CD4-positive, alpha-beta T cell treated with Interleukin-1 beta for 1 hour (primary cell): Measurements from ENCODE around the gene PIK3R4.

Experiments
- DNase-seq, 2 donors: peaks; one replicate each; pipeline ENCODE4 v3.0.0-alpha.2; 2020 to 2022

The PIK3R4 gene

GRCh38 chr3:130739848-130740247, 6.8 kb downstream of the PIK3R4 start:
- no peak for DNase-seq

DNA sequence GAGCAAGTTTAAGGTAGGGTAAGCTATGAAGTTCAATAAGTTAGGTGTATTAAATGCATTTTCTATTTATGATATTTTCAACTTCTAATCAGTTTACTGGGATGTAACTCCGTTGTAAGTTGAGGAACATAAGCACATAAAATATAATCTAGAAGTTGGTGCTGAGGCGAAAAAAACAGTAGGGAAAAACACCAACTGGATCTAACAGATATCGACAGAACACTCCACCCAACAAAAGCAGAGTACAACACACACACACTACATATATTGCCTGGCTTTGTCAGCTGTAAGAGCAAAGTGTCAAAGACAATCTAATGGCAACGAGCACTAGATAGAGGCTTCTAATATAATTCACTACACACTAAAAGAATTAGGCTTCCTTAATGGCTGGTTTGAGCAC, 8.4 kb downstream of the PIK3R4 start:
- no peak for DNase-seq

DNA sequence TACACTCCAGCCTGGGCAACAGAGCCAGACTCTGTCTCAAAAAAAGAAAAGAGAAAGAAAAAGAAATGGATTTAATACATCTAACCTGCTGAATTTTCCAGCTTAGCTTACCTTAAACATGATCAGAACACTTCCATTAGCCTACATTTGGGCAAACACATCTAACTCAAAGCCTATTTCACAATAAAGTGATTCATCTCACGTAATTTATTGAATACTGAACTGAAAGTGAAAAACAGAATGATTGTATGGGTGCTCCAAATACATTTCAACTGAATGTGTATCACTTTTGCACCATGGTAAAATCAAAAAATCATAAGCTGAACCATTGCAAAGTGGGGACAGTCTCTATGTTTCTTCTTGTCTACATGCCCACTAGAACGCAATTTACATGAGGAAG, 9.0 kb downstream of the PIK3R4 start:
- DNase-seq, result no peak

GRCh38 chr3:130733236-130733875, 13.3 kb downstream of the PIK3R4 start:
- DNase-seq, result no peak

- no peak for DNase-seq
These were observed 14.1 kb downstream of the PIK3R4 start for GRCh38 chr3:130732501-130732900.

DNA sequence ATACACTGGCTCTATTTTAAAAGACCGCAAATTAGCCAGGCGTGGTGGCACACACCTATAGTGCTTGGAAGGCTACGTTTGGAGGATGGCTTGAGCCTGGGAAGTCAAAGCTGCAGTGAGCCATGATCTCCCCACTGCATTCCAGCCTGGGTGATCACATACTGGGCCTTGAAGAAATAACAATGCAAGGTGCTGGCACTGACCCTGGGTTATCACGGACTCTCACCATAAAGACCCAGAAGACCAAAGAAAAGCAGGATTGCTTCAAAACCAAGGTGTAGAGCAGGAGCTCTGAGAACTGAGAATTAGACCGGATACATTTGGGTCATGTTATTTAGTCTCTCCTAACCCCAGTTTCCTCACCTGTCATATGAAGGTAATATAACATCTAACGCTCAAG, 14.8 kb downstream of the PIK3R4 start:
- no peak for DNase-seq

DNA sequence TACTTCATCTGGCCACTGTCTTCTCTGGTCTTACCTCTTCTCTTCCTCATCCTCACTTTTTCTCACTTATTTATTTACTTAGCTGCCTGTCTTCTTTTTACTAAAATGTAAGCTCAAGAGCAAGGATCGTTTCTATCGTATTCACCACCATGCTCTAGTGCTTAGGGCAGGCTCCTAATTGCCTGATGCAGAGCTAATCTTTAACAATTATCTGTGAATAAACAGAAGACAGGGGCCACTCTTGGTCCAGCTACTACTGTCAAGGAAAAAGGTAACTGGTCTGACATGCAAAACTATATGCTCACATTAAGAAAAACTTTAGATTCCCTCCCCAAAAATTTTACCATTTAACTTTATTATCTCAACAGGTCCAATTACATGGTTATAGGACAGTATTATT, 17.5 kb downstream of the PIK3R4 start:
- DNase-seq, result no peak

- DNase-seq, result no peak
These were observed 18.6 kb downstream of the PIK3R4 start for GRCh38 chr3:130728037-130728436.

DNA sequence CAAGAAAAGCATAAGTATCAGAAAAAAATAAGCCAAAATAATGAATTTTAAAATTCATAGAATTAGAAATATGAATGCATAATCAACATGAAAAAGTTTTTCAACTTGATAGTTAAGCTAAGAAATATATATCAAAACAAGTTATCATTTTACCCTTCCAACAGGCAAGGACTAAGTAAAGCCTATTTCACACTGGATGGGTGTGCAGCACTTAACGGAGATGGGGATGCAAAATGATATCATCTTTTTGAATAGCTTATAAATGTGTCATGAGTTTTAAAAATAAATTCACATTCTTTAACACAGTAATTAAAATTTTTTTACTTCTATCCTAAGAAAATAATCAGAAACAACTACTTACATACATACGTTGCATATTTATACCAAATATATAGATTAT, 20.9 kb downstream of the PIK3R4 start:
- DNase-seq, result no peak

GRCh38 chr3:130715616-130716015, 31.0 kb downstream of the PIK3R4 start:
- DNase-seq, result no peak

DNA sequence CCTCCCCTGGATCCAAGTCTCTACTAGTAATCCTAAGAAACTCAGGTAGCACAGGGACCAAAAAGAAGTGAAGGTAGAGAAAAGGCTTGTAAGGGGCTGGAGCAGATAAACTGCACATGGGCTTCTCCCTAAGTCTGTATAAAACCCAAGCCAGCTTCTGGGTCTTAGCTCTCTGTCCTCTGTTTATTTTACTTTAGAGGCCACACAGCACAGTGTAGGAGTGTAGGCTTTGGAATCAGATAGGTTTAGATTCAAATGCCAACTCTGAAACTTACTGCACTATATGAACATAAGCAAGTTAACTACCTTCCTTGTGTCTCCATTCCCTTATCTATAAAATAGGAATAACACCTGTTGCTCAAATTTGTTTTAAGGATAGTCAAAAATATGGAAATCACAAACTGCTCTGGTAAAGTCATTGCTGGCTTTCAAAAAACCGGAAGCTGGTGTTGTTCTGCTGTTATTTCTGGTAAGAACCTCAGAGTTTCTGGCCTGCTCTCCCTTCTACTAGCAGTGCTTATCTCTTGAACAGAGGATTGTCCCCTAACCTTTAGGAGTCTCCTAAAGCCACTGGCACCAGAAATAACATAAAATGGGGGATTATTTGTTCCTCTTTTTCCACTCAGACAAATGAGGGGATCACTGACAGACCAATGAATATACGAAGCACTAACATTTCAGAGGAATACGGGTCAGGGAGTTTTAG, 33.8 kb downstream of the PIK3R4 start:
- no peak for DNase-seq

GRCh38 chr3:130711565-130712324, 34.9 kb downstream of the PIK3R4 start:
- no peak for DNase-seq

GRCh38 chr3:130709671-130710070, 37.0 kb downstream of the PIK3R4 start:
- no peak for DNase-seq

- DNase-seq, result no peak
These were observed 38.6 kb downstream of the PIK3R4 start for GRCh38 chr3:130707902-130708601.

- no peak for DNase-seq
These were observed 41.1 kb downstream of the PIK3R4 start for GRCh38 chr3:130705501-130705900.

- DNase-seq, result no peak
These were observed 43.6 kb downstream of the PIK3R4 start for GRCh38 chr3:130702985-130703384.

DNA sequence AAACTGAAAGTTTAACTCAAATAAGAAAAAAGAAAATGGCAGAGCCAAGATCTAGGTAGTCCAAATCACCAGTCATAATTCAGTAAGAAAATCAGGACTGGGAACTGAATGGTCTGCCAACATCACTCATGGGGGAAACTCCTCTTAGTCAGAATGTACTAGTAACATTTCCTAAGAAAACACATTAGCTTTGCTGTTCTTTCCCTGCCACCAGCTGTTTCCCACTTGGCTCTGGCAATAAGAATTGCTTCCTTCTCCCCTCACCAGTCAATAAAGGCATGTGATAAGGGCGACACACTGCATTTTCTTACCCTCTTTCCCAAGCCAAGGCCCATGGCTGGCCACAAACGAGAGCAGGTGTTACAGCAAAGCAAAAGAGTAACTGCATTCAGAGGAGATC, 46.1 kb downstream of the PIK3R4 start:
- no peak for DNase-seq

DNA sequence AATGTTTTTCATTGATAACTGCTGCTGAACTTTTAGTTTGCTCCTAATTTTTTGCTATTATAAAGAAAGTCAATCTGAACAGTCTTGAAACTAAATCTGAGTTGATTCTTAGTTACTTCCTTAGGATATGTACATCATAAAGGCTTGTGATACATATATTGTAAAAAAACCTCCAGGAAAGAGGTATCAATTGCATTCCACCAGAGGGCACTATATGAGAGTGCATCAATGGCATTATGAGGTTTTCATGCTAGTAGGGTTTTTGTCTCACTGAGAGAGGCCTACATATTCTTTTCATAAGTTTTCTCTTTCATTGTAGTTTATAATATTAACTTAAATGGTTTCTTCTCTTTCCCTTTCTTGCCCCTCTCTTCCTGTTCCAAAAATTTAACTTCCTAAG, 46.9 kb downstream of the PIK3R4 start:
- peak in 1 of 2 donors; percentile 28 for DNase-seq

- no peak for DNase-seq
These were observed 53.3 kb downstream of the PIK3R4 start for GRCh38 chr3:130693314-130693713.

- DNase-seq, result no peak
These were observed 54.2 kb downstream of the PIK3R4 start for GRCh38 chr3:130692455-130692854.

DNA sequence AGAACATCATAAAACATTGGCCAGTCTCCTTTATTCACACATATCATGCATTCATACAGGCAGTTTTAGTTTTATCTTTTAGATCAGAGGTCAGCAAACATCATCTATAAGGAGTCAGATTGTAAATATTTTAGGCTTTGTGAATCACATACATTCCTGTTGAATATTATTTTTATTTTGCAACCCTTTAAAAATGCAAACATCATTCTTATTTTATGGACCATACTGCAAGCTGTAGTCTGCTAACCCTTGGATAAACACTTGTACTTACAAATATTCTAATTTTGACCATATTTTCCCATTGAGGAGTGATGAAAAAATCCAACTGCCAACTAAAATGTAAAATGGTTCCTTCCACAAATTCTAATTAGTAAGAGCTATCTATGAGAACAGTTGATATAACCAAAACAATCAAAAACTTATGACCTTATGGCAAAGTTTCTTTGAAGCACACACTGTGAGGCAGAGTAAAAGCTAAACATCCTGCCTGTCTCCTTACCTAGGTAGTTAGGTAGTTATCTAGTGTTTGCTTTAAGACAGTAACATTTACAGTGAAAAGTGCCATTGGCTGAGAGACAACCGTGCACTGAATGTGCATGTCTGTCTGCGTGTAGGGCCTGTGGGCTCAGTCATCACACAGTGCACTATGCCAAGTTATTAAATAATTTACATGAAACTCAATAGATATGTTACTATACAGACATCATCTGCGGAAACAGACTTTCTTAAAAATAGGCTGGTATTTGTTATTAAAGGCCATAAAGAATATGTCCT, 57.7 kb downstream of the PIK3R4 start:
- no peak for DNase-seq

DNA sequence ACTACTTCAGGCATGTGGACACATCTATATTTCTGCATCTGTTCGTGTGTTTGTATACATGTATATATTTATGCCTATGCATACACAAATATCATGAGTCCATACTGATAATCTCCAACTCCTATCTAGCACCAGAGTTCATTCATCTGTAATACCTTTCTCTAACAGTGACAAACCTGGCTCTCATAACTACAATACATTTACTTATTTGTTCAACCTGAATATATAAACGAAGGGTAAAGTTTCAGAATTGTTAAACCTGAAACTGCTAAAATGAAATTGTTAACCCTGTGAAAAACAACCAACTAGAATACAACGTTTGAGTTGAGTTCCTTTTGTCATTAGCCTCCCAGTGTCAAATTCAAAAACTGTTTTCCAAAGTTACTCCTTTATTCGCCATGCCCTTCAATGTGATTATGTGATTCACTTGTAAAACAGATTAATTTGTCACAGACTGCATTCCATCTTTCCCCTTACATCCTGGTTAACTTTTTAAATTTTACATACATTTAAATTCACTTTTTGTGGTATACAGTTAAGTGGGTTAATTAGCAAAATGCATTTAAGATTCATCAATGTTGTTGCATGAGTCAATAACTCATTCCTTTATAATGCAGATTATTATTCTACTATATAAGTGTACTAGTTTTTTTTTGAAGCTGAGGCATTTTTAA, 58.5 kb downstream of the PIK3R4 start:
- DNase-seq, result no peak
